Right ventricle myocardium superior (tissue), 1 donor: ENCODE measurements around the gene SCG5. TPM values are rescaled to one million over a fixed set of nuclear protein-coding genes. Genes with fewer than 3 reads are reported as not detected.
"Not testable (repeated sequence)": the region's sequence is repeated elsewhere in the genome, so short reads cannot be mapped to it uniquely, and the experiment has no call there.

Experiments
- ATAC-seq: fragments of 200-7000 bp; cut with Tn5 transposase; one replicate; pipeline ENCODE4 v1.9.1; 2020; ENCODE audit warnings: mild to moderate bottlenecking; ENCODE audit not compliant: poor library complexity
- DNase-seq: peaks from one replicate; pipeline ENCODE4 v3.0.0-alpha.2; 2020
- intact Hi-C: fragments of 100-400 bp; cut with DNase I; formaldehyde crosslinking; loops from one replicate; pipeline ENCODE4 v1.11.2; 2022
- long read RNA-seq: library from polyadenylated mRNA; unstranded; transcript quantifications from one replicate; pipeline ENCODE4 v2.0.0, GENCODE V29; 2021
- total RNA-seq: library from RNA; stranded (reverse); fragmentation: NEBNext Ultra II Directional; extraction: Animal tissue kit (Norgen Biotek cat#: 25700); gene quantifications from one replicate; pipeline ENCODE4 v1.2.1, GENCODE V29; 2021
- donor health status: DM: no; HTN: yes; CAD: no; lungs with severe emphysema.

SCG5 gene
- not detected for total RNA-seq
- long read RNA-seq: 0 reads

GRCh38 chr15:32641517-32642059 is at the start of gene SCG5:
TSS of gene SCG5 (plus strand) at chr15:32641710. CDS start at chr15:32643593, 1,883 bp downstream.
- intact Hi-C loops: no loop called here
- no peak for ATAC-seq
- no peak for DNase-seq

GRCh38 chr15:32593151-32593550 is 48.4 kb upstream of the SCG5 start, which contains the start of gene GOLGA8N:
TSS of gene GOLGA8N (plus strand) at chr15:32593456.
- intact Hi-C loops, ATAC-seq, DNase-seq: not testable (repeated sequence)

GRCh38 chr15:32609518-32609917 is 32.0 kb upstream of the SCG5 start:
- ATAC-seq, DNase-seq, intact Hi-C loops: not testable (repeated sequence)

- intact Hi-C loops, DNase-seq, ATAC-seq: not testable (repeated sequence)
Observed at GRCh38 chr15:32610719-32611118, 30.8 kb upstream of the SCG5 start.

- intact Hi-C loops: not testable (repeated sequence)
- ATAC-seq (peak; percentile 87), DNase-seq (peak; percentile 68)
Observed at GRCh38 chr15:32614712-32615050, 26.8 kb upstream of the SCG5 start.

GRCh38 chr15:32615051-32615870 is 26.2 kb upstream of the SCG5 start, which contains the start of gene ARHGAP11A:
TSS of gene ARHGAP11A (plus strand) at chr15:32615504. CDS start at chr15:32616212, 708 bp downstream.
- ATAC-seq (peak; percentile 94), DNase-seq (peak; percentile 86)
- intact Hi-C loops: not testable (repeated sequence)

GRCh38 chr15:32615871-32616426 is 25.6 kb upstream of the SCG5 start:
- intact Hi-C loops, ATAC-seq, DNase-seq: not testable (repeated sequence)

GRCh38 chr15:32636410-32636809 is 5.1 kb upstream of the SCG5 start:
- no peak for DNase-seq
- ATAC-seq: no peak
- intact Hi-C loops: no loop called here

GRCh38 chr15:32636908-32637567 is 4.5 kb upstream of the SCG5 start:
- intact Hi-C loops: no loop called here
- ATAC-seq: no peak
- DNase-seq: no peak

- ATAC-seq: no peak
- no peak for DNase-seq
- intact Hi-C loops: no loop called here
Observed at GRCh38 chr15:32637704-32638103, 3.8 kb upstream of the SCG5 start.

- no peak for ATAC-seq
- intact Hi-C loops: no loop called here
- DNase-seq: no peak
Observed at GRCh38 chr15:32642667-32643435, 1.3 kb downstream of the SCG5 start.

GRCh38 chr15:32643907-32644445 is 2.5 kb downstream of the SCG5 start:
- ATAC-seq: no peak
- DNase-seq: no peak
- intact Hi-C loops: no loop called here

- ATAC-seq (no peak), DNase-seq (no peak)
- intact Hi-C loops: no loop called here
Observed at GRCh38 chr15:32646291-32646690, 4.8 kb downstream of the SCG5 start.

GRCh38 chr15:32649342-32649741 is 7.8 kb downstream of the SCG5 start:
- no peak for DNase-seq
- ATAC-seq: no peak
- intact Hi-C loops: no loop called here

- ATAC-seq (peak; percentile 67), DNase-seq (no peak)
- intact Hi-C loops: no loop called here
Observed at GRCh38 chr15:32651229-32651837, 9.8 kb downstream of the SCG5 start.

- intact Hi-C loops: no loop called here
- no peak for DNase-seq
- ATAC-seq: no peak
Observed at GRCh38 chr15:32652178-32652577, 10.7 kb downstream of the SCG5 start.

- intact Hi-C loops: no loop called here
- ATAC-seq (no peak), DNase-seq (no peak)
Observed at GRCh38 chr15:32656091-32656490, 14.6 kb downstream of the SCG5 start.

- ATAC-seq (no peak), DNase-seq (no peak)
- intact Hi-C loops: no loop called here
Observed at GRCh38 chr15:32656496-32656895, 15.0 kb downstream of the SCG5 start.
